SKM-1 (cell line): ENCODE measurements around the gene UIMC1.

Experiments used
- DNase-seq: peaks from one replicate; lab custom pipeline; 2025; ENCODE audit not compliant: unreplicated experiment; lab: John Stamatoyannopoulos, UW

Gene UIMC1

GRCh38 chr5:176955895-176956294 lies 50.7 kb downstream of the UIMC1 start:
- DNase-seq, result no peak

GRCh38 chr5:176954050-176954449 lies 52.5 kb downstream of the UIMC1 start:
- no peak for DNase-seq

- no peak for DNase-seq
These were observed 53.9 kb downstream of the UIMC1 start for GRCh38 chr5:176952531-176953193.

GRCh38 chr5:176948458-176948857 lies 58.1 kb downstream of the UIMC1 start:
- no peak for DNase-seq

- no peak for DNase-seq
These were observed 58.7 kb downstream of the UIMC1 start for GRCh38 chr5:176947847-176948246.

- DNase-seq, result no peak
These were observed 62.3 kb downstream of the UIMC1 start for GRCh38 chr5:176944268-176944667.

GRCh38 chr5:176943816-176944215 lies 62.8 kb downstream of the UIMC1 start:
- DNase-seq, result no peak

GRCh38 chr5:176941951-176942350 lies 64.6 kb downstream of the UIMC1 start:
- DNase-seq, result no peak

- DNase-seq, result no peak
These were observed 68.1 kb downstream of the UIMC1 start for GRCh38 chr5:176938472-176938871.

GRCh38 chr5:176935017-176935416 lies 71.6 kb downstream of the UIMC1 start:
- DNase-seq, result no peak

GRCh38 chr5:176934309-176934930 lies 72.2 kb downstream of the UIMC1 start:
- DNase-seq, result no peak

GRCh38 chr5:176929654-176930053 lies 76.9 kb downstream of the UIMC1 start:
- no peak for DNase-seq

GRCh38 chr5:176927562-176927961 lies 79.0 kb downstream of the UIMC1 start:
- DNase-seq, result no peak

GRCh38 chr5:176922817-176923216 lies 83.8 kb downstream of the UIMC1 start:
- DNase-seq, result no peak

GRCh38 chr5:176921714-176922113 lies 84.9 kb downstream of the UIMC1 start:
- no peak for DNase-seq

GRCh38 chr5:176918613-176919012 lies 88.0 kb downstream of the UIMC1 start:
- DNase-seq, result no peak

- DNase-seq, result no peak
These were observed 90.2 kb downstream of the UIMC1 start for GRCh38 chr5:176916337-176916736.

- no peak for DNase-seq
These were observed 90.7 kb downstream of the UIMC1 start for GRCh38 chr5:176915906-176916305.

- DNase-seq, result no peak
These were observed 94.5 kb downstream of the UIMC1 start for GRCh38 chr5:176912115-176912514.

- peak; percentile 27 for DNase-seq
These were observed 97.8 kb downstream of the UIMC1 start for GRCh38 chr5:176908675-176909368.

- no peak for DNase-seq
These were observed 99.8 kb downstream of the UIMC1 start for GRCh38 chr5:176906796-176907195.

- no peak for DNase-seq
These were observed 100.5 kb downstream of the UIMC1 start for GRCh38 chr5:176906126-176906525.
